ENCODE measurements around the gene CEMIP. TPM values are rescaled to one million over a fixed set of nuclear protein-coding genes. Genes with fewer than 3 reads are reported as not detected.

CEMIP gene
- total RNA-seq, 1 experiment from 2014 or later, result 0.07 TPM

DNA sequence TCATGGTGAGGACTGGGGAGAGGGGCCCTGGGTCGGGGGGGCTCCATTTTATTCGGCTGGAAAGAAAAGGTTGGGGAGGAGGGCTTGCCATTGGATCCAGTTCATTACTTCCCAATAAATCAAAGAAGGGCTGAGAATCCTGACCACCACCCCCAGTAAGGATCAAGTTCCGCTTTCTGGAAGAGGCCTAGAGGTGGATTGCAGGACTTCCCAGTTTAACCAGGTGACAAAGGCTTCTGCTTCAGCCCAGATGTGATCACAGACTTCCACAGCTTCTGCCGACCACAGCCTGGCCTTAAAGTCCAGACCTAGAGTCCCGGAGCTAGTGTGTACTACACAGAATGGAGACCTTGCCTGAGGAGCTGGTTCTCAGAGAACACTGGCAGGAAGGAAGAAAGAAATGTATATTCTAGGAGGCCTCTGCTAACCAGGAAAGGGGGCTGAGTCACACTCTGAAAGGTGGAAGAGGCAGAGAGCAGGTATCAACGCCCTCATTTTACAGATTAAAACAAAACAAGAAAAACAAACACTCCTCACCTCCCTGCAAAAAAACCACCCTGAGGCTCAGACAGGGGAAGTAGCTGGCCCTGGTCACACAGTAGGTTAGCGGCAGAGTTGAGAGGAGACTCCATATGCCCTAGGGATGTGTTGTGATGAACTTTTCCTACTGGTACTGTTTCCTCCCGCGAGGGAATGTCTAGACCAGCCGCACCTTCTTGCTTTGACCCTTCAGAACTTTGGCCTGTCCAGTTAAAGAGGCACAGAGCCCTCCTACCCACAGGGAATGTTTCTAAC lies 1.1 kb upstream of the CEMIP start:
- peaks cover 5% of the 10 kb centered on the region for H3K4me1 Mint-ChIP-seq (ENCODE audit: low read depth, unreplicated experiment)
- TF ChIP-seq, protein P1, sequence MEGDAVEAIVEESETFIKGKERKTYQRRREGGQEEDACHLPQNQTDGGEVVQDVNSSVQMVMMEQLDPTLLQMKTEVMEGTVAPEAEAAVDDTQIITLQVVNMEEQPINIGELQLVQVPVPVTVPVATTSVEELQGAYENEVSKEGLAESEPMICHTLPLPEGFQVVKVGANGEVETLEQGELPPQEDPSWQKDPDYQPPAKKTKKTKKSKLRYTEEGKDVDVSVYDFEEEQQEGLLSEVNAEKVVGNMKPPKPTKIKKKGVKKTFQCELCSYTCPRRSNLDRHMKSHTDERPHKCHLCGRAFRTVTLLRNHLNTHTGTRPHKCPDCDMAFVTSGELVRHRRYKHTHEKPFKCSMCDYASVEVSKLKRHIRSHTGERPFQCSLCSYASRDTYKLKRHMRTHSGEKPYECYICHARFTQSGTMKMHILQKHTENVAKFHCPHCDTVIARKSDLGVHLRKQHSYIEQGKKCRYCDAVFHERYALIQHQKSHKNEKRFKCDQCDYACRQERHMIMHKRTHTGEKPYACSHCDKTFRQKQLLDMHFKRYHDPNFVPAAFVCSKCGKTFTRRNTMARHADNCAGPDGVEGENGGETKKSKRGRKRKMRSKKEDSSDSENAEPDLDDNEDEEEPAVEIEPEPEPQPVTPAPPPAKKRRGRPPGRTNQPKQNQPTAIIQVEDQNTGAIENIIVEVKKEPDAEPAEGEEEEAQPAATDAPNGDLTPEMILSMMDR (IDR thresholded peaks at IDR 0.05; ENCODE audit: insufficient read depth in 1 of 2, low read depth in 1 of 2, low read length in 1 of 2, severe bottlenecking in 1 of 2, unreplicated experiment in 1 of 2), result no peak
- no peak overlapping the region for H3K27ac Mint-ChIP-seq (ENCODE audit: unreplicated experiment)
- H3K36me3 Mint-ChIP-seq (ENCODE audit: insufficient read depth, unreplicated experiment), result no peaks in the 10 kb centered on the region
- intact Hi-C loops (cut with micrococcal nuclease; ENCODE audit: unreplicated experiment), result no loop called here
- Histone ChIP-seq H3K4me1 (no peaks in the 10 kb centered on the region), H3K27me3 (replicated peaks; ENCODE audit: control insufficient read depth, insufficient read depth, low read length) (no peaks in the 10 kb centered on the region; the same call in 1 of the 2 replicates), H3K36me3 (ENCODE audit: control insufficient read depth, insufficient read depth, low read length) (no peaks in the 10 kb centered on the region), H3K9me3 (no peaks in the 10 kb centered on the region), H3K4me3 (ENCODE audit: low read depth, low read length) (no peak overlapping the region)
- ChIA-PET POLR2A (no interaction called here), CTCF (interaction anchor here (1.9 to 5.4 kb wide), 3 partner anchors 118 to 211 kb away, joined by 9 to 84 read pairs (median 66); no protein-coding TSS in a partner anchor)
- no peak for DNase-seq
- H3K27me3 Mint-ChIP-seq (ENCODE audit: insufficient read depth, unreplicated experiment), result peaks cover 8% of the 10 kb centered on the region
- H3K4me3 Mint-ChIP-seq (ENCODE audit: unreplicated experiment), result no peak overlapping the region
- H3K9me3 Mint-ChIP-seq (ENCODE audit: unreplicated experiment), result no peaks in the 10 kb centered on the region
- no TSS peak for BruUV-seq (replicated peaks)

DNA sequence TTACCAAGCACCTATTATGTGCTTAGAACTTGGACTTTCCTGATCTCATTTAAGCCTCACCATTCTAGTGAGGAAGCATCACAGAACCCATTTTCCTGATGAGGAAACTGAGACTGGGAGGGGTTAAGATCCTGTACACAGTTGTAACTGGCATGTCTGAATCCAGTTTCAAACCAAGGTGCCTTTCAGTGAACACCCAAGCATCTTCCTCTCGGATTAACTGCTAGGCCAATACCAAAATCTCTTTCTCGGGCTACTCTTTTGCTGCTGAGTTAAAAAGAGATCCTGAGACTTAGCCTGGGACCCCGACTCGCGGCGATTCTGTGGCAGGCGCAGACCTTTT lies 578 bp upstream of the CEMIP start:
- H3K27ac Mint-ChIP-seq (ENCODE audit: unreplicated experiment), result no peak overlapping the region
- H3K9me3 Mint-ChIP-seq (ENCODE audit: unreplicated experiment), result no peaks in the 10 kb centered on the region
- no TSS peak for BruUV-seq (replicated peaks)
- peaks cover 5% of the 10 kb centered on the region for H3K4me1 Mint-ChIP-seq (ENCODE audit: low read depth, unreplicated experiment)
- TF ChIP-seq, protein P1 (IDR thresholded peaks at IDR 0.05; ENCODE audit: insufficient read depth in 1 of 2, low read depth in 1 of 2, low read length in 1 of 2, severe bottlenecking in 1 of 2, unreplicated experiment in 1 of 2), result no peak
- no peaks in the 10 kb centered on the region; the same call in 1 of the 2 replicates for H3K27me3 ChIP-seq (replicated peaks; ENCODE audit: control insufficient read depth, insufficient read depth, low read length)
- H3K27me3 Mint-ChIP-seq (ENCODE audit: insufficient read depth, unreplicated experiment), result peaks cover 8% of the 10 kb centered on the region
- ChIA-PET POLR2A (no interaction called here), CTCF (interaction anchor here (1.8 to 5.4 kb wide), 5 partner anchors 119 to 211 kb away, joined by 5 to 84 read pairs (median 18); no protein-coding TSS in a partner anchor)
- intact Hi-C loops (cut with micrococcal nuclease; ENCODE audit: unreplicated experiment), result no loop called here
- no peaks in the 10 kb centered on the region for H3K4me1 ChIP-seq
- H3K4me3 Mint-ChIP-seq (ENCODE audit: unreplicated experiment), result no peak overlapping the region
- H3K9me3 ChIP-seq, result no peaks in the 10 kb centered on the region
- H3K36me3 Mint-ChIP-seq (ENCODE audit: insufficient read depth, unreplicated experiment), result no peaks in the 10 kb centered on the region
- H3K4me3 ChIP-seq (ENCODE audit: low read depth, low read length), result no peak overlapping the region; the same call in 1 of the 2 replicates
- no peaks in the 10 kb centered on the region for H3K36me3 ChIP-seq (ENCODE audit: control insufficient read depth, insufficient read depth, low read length)
- DNase-seq, result no peak

DNA sequence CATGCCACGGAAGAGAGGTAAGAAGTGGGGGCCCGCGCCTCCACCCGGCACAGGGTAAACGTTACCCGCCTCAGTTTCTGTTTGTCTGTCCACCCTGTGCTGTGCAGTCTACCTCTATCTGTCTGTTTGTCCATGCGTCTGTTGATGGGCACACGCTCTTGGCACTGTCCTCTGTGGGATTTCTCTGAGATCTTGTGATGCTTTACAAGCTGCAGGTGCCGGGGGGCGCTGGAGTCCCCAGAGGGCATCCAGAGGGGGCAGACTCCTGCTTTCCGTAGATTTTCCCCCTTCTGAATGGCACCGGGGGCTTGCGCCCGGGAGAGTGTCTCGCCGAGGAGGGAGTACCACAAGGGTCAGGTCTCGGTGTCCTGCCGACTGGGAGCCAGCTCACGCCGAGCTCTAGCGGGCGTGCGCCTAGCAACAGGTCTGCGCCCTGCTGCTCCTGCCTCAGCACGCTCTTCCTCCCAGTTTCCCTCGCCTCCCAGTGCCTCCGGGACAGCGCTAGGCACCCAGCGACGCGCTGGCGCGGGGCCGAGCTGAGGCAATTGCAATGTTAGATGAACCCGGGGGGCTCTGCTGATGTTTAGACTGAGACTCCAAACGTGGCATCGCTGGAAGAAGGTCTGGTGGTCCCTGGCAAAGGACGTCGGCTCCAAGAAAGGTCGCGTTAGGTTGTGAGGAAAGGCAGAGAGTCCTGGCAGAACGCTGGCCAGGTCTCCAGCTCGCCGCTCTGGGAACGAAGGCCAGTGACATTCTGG lies 667 bp downstream of the CEMIP start:
- Mint-ChIP-seq H3K36me3 (ENCODE audit: insufficient read depth, unreplicated experiment) (no peaks in the 10 kb centered on the region), H3K4me3 (ENCODE audit: unreplicated experiment) (peak overlapping the region; percentile 72), H3K4me1 (ENCODE audit: low read depth, unreplicated experiment) (peaks cover 5% of the 10 kb centered on the region), H3K9me3 (ENCODE audit: unreplicated experiment) (no peaks in the 10 kb centered on the region), H3K27me3 (ENCODE audit: insufficient read depth, unreplicated experiment) (peaks cover 8% of the 10 kb centered on the region), H3K27ac (ENCODE audit: unreplicated experiment) (no peak overlapping the region)
- intact Hi-C loops (cut with micrococcal nuclease; ENCODE audit: unreplicated experiment), result loop anchor here (1.0 kb wide), 4 partner anchors 161 to 325 kb away; no protein-coding TSS in a partner anchor
- no peaks in the 10 kb centered on the region for H3K36me3 ChIP-seq (ENCODE audit: control insufficient read depth, insufficient read depth, low read length)
- no peaks in the 10 kb centered on the region for H3K4me1 ChIP-seq
- peak overlapping the region; percentile 36 for H3K4me3 ChIP-seq (ENCODE audit: low read depth, low read length)
- ChIA-PET CTCF (interaction anchor here (0.7 to 5.4 kb wide), 9 partner anchors 26 to 213 kb away, joined by 3 to 66 read pairs (median 5); no protein-coding TSS in a partner anchor), POLR2A (no interaction called here)
- no peaks in the 10 kb centered on the region; the same call in 1 of the 2 replicates for H3K27me3 ChIP-seq (replicated peaks; ENCODE audit: control insufficient read depth, insufficient read depth, low read length)
- TF ChIP-seq, protein P1 (IDR thresholded peaks at IDR 0.05; ENCODE audit: insufficient read depth in 1 of 2, low read depth in 1 of 2, low read length in 1 of 2, severe bottlenecking in 1 of 2, unreplicated experiment in 1 of 2), result no peak
- BruUV-seq (replicated peaks), result no TSS peak
- DNase-seq, result peak in 1 of 2 experiments; percentile 15
- no peaks in the 10 kb centered on the region for H3K9me3 ChIP-seq
